Right lobe of liver (tissue), 6 donors: ENCODE results near the gene NCKAP5L. TPM values are rescaled to one million over a fixed set of nuclear protein-coding genes. Genes with fewer than 3 reads are reported as not detected.

Experiments used
- ATAC-seq, 4 donors: fragments of 200-7000 bp; cut with Tn5 transposase; one replicate each; pipeline ENCODE4 v1.9.1; 2020; ENCODE audit warnings: mild to moderate bottlenecking in 4 of 4, moderate library complexity in 4 of 4
- DNase-seq, 3 donors: peaks; one replicate each; pipeline ENCODE4 v3.0.0-alpha.2; 2020
- H3K27ac ChIP-seq, 3 donors: fragments of 200-600 bp; one replicate each; pipeline ENCODE4 v1.8.0; 2022
- H3K27me3 ChIP-seq, 2 donors: fragments of 200-600 bp; one replicate each; pipeline ENCODE4 v1.8.0; 2022
- H3K36me3 ChIP-seq, 4 donors: fragments of 200-600 bp; sonication (generic) in 1 of 4; one replicate each; pipeline versions ENCODE4 v1.5.1 to v1.8.0; 2017 to 2022; ENCODE audit warnings: control low read depth in 1 of 4
- H3K4me1 ChIP-seq, 4 donors: fragments of 200-600 bp; sonication (generic) in 1 of 4; one replicate each; pipeline versions ENCODE4 v1.5.1 to v1.8.0; 2017 to 2022; ENCODE audit warnings: control low read depth in 1 of 4
- H3K4me3 ChIP-seq, 3 donors: fragments of 200-600 bp; one replicate each; pipeline ENCODE4 v1.8.0; 2022
- H3K9me3 ChIP-seq, 4 donors: fragments of 200-600 bp; sonication (generic) in 1 of 4; one replicate each; pipeline versions ENCODE4 v1.5.1 to v1.8.0; 2017 to 2022; ENCODE audit warnings: control low read depth in 1 of 4
- POLR2A ChIP-seq: fragments of 450-650 bp; IDR thresholded peaks from one replicate; pipeline ENCODE4 v1.6.1; 2017; ENCODE audit warnings: antibody characterized with exemption, mild to moderate bottlenecking
- WGBS: methylation state at CpG from one replicate; pipeline ENCODE4 v1.1.6; 2018; ENCODE audit warnings: low coverage, low lambda C conversion rate; ENCODE audit not compliant: insufficient coverage; ENCODE audit errors: missing lambda C conversion rate; 5-methylcytosine and 5-hydroxymethylcytosine counted together
- intact Hi-C, 2 donors: fragments of 100-400 bp; cut with DNase I; formaldehyde crosslinking; loops; one replicate each; pipeline versions ENCODE4 v1.11.2 to v1.14.1; 2022
- total RNA-seq, 6 experiments: library from RNA; depleted of rRNA in 2 of 6; stranded (reverse); fragments of >200 nt in 2 of 6; fragmentation: NEBNext Ultra II Directional in 3 of 6; extraction: Animal tissue kit (Norgen Biotek cat#: 25700) in 3 of 6; gene quantifications; one replicate each; pipeline versions ENCODE4 v1.1.0 to v1.2.4, GENCODE V29; 2016 to 2023
- TF ChIP-seq, protein P1 (sequence below), 4 donors: fragments of 200-600 bp in 3 of 4; fragments of 450-650 bp in 1 of 4; IDR thresholded peaks; one replicate each; pipeline versions ENCODE4 v1.5.1 to v1.8.0; 2016 to 2022; ENCODE audit warnings: antibody characterized with exemption in 4 of 4, mild to moderate bottlenecking in 2 of 4
- donor health status: DM: no; HTN: yes; CAD: no.
- donor health status: DM: no; HTN: no; CAD: no.
- donor health status: DM: no; HTN: no; CAD: no.
- donor health status: DM: no; HTN: yes; CAD: no.
- donor health status: DM: no; HTN: yes; CAD: no.

Gene NCKAP5L
- total RNA-seq, 6 experiments from 2014 or later = 7.0 to 8.8 (median 7.9) TPM

DNA sequence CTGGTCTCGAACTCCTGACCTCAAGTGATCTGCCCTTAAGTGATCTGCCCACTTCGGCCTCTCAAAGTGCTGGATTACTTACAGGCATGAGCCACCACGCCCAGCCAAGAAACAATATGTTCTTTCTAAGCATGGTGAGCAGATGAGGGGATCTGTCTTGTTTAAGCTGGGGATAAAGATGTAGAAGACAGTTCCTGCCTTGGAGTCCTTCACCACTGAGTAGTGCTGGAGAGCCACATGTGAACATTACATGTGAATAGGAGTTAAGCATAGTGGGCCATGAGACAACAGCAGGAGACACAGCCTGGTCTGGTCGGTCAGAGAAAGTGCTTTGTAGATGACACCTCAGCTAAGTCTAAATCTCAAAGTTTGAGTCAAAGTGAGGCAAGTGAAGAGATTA is 60.9 kb downstream of the NCKAP5L start:
- H3K9me3 ChIP-seq = no peaks in the 10 kb centered on the region
- peaks cover 15 to 31% (median 20%) of the 10 kb centered on the region in 4 donors for H3K36me3 ChIP-seq
- WGBS = 71% methylated on average over 4 of the region's 4 CpGs
- DNase-seq (no peak), ATAC-seq (peak in 2 of 4 donors; percentile 28 to 43)
- H3K4me3 ChIP-seq = no peak overlapping the region
- TF ChIP-seq POLR2A = no peak
- TF ChIP-seq, protein P1, sequence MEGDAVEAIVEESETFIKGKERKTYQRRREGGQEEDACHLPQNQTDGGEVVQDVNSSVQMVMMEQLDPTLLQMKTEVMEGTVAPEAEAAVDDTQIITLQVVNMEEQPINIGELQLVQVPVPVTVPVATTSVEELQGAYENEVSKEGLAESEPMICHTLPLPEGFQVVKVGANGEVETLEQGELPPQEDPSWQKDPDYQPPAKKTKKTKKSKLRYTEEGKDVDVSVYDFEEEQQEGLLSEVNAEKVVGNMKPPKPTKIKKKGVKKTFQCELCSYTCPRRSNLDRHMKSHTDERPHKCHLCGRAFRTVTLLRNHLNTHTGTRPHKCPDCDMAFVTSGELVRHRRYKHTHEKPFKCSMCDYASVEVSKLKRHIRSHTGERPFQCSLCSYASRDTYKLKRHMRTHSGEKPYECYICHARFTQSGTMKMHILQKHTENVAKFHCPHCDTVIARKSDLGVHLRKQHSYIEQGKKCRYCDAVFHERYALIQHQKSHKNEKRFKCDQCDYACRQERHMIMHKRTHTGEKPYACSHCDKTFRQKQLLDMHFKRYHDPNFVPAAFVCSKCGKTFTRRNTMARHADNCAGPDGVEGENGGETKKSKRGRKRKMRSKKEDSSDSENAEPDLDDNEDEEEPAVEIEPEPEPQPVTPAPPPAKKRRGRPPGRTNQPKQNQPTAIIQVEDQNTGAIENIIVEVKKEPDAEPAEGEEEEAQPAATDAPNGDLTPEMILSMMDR (IDR thresholded peaks at IDR 0.05) = no peak
- no peak overlapping the region for H3K27ac ChIP-seq
- intact Hi-C loops = no loop called here
- H3K4me1 ChIP-seq = no peaks in the 10 kb centered on the region
- no peaks in the 10 kb centered on the region for H3K27me3 ChIP-seq

DNA sequence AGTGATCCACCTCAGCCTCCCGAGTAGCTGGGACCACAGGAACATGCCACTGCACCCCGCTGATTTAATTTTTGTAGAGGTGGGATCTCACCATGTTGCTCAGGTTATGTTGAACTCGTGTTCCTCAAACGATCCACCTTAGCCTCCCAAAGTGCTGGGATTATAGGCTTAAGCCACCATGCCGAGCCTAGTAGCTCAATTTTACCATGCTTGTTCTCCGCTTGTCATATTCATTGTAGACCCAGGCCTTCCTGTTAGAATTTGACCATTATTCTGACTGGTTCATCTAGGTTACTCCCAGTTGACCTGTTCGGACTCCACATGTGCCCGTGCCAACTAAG is 62.1 kb downstream of the NCKAP5L start:
- ATAC-seq (peak in 1 of 4 donors; percentile 30), DNase-seq (no peak)
- no peak overlapping the region for H3K4me3 ChIP-seq
- intact Hi-C loops = no loop called here
- WGBS = 74% methylated on average over 7 of the region's 8 CpGs
- TF ChIP-seq POLR2A = no peak
- TF ChIP-seq, protein P1 (IDR thresholded peaks at IDR 0.05) = no peak
- no peak overlapping the region for H3K27ac ChIP-seq
- no peaks in the 10 kb centered on the region for H3K27me3 ChIP-seq
- H3K36me3 ChIP-seq = peaks cover 15 to 44% (median 32%) of the 10 kb centered on the region in 4 donors
- no peaks in the 10 kb centered on the region for H3K9me3 ChIP-seq
- H3K4me1 ChIP-seq = no peaks in the 10 kb centered on the region

DNA sequence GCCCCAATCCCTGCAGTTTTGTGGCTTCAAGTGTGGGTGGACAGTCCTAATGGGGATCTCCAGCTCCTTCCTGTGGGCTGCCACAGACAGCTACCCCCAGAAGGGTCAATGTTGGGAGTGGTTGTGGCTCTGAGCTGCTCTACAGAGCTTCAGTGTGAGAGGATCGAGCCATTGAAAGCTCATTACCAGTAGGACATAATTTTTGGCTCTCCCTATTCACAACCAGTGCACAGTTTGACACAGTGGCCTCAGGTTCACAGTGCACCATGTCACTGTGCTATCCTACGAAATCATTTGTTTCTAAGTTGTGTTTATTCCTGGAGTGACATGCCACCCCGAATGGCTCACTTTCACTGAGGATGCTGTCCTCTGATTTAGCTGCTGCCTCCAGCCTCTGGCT is 64.1 kb downstream of the NCKAP5L start:
- DNase-seq = no peak
- Histone ChIP-seq H3K27ac (no peak overlapping the region), H3K27me3 (no peaks in the 10 kb centered on the region)

DNA sequence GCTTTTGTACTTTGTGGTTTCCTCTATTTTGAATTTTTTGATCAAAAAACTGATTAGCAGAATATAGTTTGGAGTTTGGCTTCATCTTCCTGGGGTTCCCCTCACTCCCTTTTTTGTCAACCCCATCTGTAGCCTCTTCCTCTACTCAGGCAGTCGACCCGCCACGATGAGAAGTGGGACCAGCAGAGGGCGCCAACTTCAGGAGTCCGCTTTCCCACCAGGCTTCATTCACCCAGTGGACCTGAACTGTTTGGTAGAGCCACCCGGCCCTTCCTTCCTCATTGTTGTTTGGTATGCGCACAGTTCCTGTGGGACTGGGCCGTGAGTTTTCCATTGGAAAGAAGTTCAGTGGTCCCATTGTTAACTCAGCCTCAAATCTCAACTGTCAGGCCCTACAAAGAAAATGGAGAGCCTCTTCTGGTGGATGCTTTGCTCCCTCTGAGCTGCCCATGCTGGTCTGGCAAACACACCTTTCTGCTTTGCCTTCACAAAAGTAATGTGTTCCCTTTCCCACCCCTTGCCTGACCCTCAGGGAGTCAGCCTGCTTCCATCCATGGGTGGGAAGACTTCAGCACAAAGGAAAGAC is 65.1 kb downstream of the NCKAP5L start:
- H3K4me1 ChIP-seq = no peaks in the 10 kb centered on the region
- peak; percentile 51 to 69 (median 68) for DNase-seq
- H3K9me3 ChIP-seq = no peaks in the 10 kb centered on the region
- H3K27ac ChIP-seq = no peak overlapping the region
- TF ChIP-seq, protein P1 (IDR thresholded peaks at IDR 0.05) = peak; percentile 38 to 69 (median 59)
- TF ChIP-seq POLR2A = no peak
- no peak overlapping the region for H3K4me3 ChIP-seq
- H3K36me3 ChIP-seq = peaks cover 27 to 74% (median 50%) of the 10 kb centered on the region in 4 donors
- 34% methylated on average over 8 of the region's 8 CpGs for WGBS
- peak; percentile 58 to 73 (median 66) for ATAC-seq
- H3K27me3 ChIP-seq = no peaks in the 10 kb centered on the region
- intact Hi-C loops = no loop called here

More for the DNA sequence above, 64.1 kb downstream of the NCKAP5L start:
- intact Hi-C loops = no loop called here
- H3K4me3 ChIP-seq = no peak overlapping the region
- no peaks in the 10 kb centered on the region for H3K9me3 ChIP-seq
- peak in 1 of 4 donors; percentile 7 for ATAC-seq
- H3K4me1 ChIP-seq = no peaks in the 10 kb centered on the region
- H3K36me3 ChIP-seq = peaks cover 17 to 63% (median 43%) of the 10 kb centered on the region in 4 donors
- TF ChIP-seq, protein P1 (IDR thresholded peaks at IDR 0.05) = no peak
- TF ChIP-seq POLR2A = no peak
- 47% methylated on average over 3 of the region's 3 CpGs for WGBS
